ENCODE measurements around the gene PMPCA.
A peak's percentile ranks its signal among the peaks of the same experiment; 100 is the strongest.

Gene PMPCA

DNA sequence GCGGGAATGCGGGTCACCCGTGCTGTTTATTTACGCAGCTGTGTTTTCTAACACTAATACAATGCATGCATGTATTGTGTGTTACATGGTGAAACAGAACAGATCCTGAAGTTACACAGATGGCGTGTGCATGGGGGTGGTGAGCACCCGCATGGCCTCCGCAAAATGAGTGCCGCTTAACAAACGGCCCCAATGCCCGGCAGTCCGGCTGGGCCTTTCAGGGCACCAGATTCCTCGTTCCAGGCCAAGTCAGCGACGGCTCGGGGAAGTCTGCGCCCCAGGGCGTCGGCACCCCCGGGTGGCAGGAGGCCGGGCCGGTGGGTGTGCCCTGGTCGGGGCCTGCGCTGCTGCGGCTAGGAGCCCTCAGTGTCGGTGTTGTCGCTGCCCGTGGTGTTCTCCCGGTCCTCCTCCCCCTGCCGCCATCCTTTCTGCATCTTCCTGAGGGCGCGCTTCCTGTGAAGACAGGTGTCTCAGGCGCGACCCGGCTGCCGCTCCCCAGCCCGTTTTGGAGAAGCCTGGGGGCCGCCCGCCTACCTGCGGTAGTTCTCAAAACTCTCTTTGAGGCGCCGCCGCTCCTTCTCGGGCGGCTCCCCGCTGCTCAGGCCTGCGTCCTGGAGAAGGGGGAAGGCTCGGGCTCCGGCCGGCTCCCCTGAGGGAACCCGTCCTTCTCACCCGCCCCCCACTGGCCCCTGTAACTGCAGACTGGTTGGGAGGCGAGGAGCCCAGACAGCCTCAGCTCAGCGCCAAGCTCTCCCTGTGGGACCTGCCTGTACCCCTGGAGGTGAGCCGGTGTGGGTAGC, 46.3 kb upstream of the PMPCA start (continued):
- TF ChIP-seq, protein P1, sequence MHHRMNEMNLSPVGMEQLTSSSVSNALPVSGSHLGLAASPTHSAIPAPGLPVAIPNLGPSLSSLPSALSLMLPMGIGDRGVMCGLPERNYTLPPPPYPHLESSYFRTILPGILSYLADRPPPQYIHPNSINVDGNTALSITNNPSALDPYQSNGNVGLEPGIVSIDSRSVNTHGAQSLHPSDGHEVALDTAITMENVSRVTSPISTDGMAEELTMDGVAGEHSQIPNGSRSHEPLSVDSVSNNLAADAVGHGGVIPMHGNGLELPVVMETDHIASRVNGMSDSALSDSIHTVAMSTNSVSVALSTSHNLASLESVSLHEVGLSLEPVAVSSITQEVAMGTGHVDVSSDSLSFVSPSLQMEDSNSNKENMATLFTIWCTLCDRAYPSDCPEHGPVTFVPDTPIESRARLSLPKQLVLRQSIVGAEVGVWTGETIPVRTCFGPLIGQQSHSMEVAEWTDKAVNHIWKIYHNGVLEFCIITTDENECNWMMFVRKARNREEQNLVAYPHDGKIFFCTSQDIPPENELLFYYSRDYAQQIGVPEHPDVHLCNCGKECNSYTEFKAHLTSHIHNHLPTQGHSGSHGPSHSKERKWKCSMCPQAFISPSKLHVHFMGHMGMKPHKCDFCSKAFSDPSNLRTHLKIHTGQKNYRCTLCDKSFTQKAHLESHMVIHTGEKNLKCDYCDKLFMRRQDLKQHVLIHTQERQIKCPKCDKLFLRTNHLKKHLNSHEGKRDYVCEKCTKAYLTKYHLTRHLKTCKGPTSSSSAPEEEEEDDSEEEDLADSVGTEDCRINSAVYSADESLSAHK (tag by site-specific recombination; IDR thresholded peaks at IDR 0.05): no peak
- TF ChIP-seq ZSCAN16 (tag by site-specific recombination; IDR thresholded peaks at IDR 0.05): no peak
- TF ChIP-seq, protein P2, sequence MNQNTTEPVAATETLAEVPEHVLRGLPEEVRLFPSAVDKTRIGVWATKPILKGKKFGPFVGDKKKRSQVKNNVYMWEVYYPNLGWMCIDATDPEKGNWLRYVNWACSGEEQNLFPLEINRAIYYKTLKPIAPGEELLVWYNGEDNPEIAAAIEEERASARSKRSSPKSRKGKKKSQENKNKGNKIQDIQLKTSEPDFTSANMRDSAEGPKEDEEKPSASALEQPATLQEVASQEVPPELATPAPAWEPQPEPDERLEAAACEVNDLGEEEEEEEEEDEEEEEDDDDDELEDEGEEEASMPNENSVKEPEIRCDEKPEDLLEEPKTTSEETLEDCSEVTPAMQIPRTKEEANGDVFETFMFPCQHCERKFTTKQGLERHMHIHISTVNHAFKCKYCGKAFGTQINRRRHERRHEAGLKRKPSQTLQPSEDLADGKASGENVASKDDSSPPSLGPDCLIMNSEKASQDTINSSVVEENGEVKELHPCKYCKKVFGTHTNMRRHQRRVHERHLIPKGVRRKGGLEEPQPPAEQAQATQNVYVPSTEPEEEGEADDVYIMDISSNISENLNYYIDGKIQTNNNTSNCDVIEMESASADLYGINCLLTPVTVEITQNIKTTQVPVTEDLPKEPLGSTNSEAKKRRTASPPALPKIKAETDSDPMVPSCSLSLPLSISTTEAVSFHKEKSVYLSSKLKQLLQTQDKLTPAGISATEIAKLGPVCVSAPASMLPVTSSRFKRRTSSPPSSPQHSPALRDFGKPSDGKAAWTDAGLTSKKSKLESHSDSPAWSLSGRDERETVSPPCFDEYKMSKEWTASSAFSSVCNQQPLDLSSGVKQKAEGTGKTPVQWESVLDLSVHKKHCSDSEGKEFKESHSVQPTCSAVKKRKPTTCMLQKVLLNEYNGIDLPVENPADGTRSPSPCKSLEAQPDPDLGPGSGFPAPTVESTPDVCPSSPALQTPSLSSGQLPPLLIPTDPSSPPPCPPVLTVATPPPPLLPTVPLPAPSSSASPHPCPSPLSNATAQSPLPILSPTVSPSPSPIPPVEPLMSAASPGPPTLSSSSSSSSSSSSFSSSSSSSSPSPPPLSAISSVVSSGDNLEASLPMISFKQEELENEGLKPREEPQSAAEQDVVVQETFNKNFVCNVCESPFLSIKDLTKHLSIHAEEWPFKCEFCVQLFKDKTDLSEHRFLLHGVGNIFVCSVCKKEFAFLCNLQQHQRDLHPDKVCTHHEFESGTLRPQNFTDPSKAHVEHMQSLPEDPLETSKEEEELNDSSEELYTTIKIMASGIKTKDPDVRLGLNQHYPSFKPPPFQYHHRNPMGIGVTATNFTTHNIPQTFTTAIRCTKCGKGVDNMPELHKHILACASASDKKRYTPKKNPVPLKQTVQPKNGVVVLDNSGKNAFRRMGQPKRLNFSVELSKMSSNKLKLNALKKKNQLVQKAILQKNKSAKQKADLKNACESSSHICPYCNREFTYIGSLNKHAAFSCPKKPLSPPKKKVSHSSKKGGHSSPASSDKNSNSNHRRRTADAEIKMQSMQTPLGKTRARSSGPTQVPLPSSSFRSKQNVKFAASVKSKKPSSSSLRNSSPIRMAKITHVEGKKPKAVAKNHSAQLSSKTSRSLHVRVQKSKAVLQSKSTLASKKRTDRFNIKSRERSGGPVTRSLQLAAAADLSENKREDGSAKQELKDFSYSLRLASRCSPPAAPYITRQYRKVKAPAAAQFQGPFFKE (tag by site-specific recombination; IDR thresholded peaks at IDR 0.05; ENCODE audit: borderline replicate concordance): peak; percentile 67; the same call in 1 of the 2 replicates
- TF ChIP-seq, protein P3, sequence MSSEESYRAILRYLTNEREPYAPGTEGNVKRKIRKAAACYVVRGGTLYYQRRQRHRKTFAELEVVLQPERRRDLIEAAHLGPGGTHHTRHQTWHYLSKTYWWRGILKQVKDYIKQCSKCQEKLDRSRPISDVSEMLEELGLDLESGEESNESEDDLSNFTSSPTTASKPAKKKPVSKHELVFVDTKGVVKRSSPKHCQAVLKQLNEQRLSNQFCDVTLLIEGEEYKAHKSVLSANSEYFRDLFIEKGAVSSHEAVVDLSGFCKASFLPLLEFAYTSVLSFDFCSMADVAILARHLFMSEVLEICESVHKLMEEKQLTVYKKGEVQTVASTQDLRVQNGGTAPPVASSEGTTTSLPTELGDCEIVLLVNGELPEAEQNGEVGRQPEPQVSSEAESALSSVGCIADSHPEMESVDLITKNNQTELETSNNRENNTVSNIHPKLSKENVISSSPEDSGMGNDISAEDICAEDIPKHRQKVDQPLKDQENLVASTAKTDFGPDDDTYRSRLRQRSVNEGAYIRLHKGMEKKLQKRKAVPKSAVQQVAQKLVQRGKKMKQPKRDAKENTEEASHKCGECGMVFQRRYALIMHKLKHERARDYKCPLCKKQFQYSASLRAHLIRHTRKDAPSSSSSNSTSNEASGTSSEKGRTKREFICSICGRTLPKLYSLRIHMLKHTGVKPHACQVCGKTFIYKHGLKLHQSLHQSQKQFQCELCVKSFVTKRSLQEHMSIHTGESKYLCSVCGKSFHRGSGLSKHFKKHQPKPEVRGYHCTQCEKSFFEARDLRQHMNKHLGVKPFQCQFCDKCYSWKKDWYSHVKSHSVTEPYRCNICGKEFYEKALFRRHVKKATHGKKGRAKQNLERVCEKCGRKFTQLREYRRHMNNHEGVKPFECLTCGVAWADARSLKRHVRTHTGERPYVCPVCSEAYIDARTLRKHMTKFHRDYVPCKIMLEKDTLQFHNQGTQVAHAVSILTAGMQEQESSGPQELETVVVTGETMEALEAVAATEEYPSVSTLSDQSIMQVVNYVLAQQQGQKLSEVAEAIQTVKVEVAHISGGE (tag by site-specific recombination; conservative IDR thresholded peaks at IDR 0.05; ENCODE audit: low read depth): no peak
- TF ChIP-seq, protein P4, sequence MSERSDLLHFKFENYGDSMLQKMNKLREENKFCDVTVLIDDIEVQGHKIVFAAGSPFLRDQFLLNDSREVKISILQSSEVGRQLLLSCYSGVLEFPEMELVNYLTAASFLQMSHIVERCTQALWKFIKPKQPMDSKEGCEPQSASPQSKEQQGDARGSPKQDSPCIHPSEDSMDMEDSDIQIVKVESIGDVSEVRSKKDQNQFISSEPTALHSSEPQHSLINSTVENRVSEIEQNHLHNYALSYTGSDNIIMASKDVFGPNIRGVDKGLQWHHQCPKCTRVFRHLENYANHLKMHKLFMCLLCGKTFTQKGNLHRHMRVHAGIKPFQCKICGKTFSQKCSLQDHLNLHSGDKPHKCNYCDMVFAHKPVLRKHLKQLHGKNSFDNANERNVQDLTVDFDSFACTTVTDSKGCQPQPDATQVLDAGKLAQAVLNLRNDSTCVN (tag by site-specific recombination; optimal IDR thresholded peaks at IDR 0.05): no peak
- TF ChIP-seq, protein P5, sequence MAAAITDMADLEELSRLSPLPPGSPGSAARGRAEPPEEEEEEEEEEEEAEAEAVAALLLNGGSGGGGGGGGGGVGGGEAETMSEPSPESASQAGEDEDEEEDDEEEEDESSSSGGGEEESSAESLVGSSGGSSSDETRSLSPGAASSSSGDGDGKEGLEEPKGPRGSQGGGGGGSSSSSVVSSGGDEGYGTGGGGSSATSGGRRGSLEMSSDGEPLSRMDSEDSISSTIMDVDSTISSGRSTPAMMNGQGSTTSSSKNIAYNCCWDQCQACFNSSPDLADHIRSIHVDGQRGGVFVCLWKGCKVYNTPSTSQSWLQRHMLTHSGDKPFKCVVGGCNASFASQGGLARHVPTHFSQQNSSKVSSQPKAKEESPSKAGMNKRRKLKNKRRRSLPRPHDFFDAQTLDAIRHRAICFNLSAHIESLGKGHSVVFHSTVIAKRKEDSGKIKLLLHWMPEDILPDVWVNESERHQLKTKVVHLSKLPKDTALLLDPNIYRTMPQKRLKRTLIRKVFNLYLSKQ (tag by site-specific recombination; IDR thresholded peaks at IDR 0.05; ENCODE audit: borderline replicate concordance): no peak
- no peak for TF ChIP-seq ZNF404 (tag by site-specific recombination; IDR thresholded peaks at IDR 0.05)
- no peak for TF ChIP-seq ZNF596 (tag by site-specific recombination; IDR thresholded peaks at IDR 0.05)
- TF ChIP-seq YY2 (tag by site-specific recombination; IDR thresholded peaks at IDR 0.05): no peak
- no peak for TF ChIP-seq ZNF214 (tag by site-specific recombination; IDR thresholded peaks at IDR 0.05; ENCODE audit: borderline replicate concordance)
- TF ChIP-seq, protein P6, sequence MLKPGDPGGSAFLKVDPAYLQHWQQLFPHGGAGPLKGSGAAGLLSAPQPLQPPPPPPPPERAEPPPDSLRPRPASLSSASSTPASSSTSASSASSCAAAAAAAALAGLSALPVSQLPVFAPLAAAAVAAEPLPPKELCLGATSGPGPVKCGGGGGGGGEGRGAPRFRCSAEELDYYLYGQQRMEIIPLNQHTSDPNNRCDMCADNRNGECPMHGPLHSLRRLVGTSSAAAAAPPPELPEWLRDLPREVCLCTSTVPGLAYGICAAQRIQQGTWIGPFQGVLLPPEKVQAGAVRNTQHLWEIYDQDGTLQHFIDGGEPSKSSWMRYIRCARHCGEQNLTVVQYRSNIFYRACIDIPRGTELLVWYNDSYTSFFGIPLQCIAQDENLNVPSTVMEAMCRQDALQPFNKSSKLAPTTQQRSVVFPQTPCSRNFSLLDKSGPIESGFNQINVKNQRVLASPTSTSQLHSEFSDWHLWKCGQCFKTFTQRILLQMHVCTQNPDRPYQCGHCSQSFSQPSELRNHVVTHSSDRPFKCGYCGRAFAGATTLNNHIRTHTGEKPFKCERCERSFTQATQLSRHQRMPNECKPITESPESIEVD (tag by site-specific recombination; IDR thresholded peaks at IDR 0.05): no peak
- no peak for TF ChIP-seq ZFP3 (tag by site-specific recombination; IDR thresholded peaks at IDR 0.05; ENCODE audit: low read depth)
